Measurements from ENCODE around the gene C1QTNF6.

Gene C1QTNF6

GRCh38 chr22:37223965-37224551, 36.0 kb upstream of the C1QTNF6 start:
- no peak for DNase-seq

DNA sequence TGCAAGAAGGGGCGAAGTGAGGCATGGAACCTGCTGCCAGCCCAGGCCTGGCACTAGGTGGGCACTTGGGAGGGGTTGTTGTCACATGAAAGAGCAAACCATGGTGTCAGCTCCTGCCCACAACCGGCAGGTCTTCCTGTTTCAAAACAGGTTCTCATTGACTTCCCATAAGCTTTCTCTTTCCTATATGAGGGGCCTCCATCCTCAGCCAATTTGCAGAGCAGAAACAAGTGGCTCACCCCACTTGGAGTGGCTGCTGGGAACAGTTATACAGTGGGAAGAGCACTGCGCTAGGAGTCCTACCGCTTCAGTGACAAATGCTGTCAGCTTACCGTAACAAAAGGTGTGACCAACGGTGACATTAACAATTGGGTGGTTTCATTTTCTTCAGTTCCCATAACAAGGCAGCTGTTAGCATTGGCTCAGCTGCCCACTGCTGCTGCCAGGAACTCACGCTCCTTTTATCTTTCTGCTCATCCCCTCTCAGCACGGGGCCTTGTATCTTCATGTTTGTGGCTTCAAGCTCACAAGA, 34.5 kb upstream of the C1QTNF6 start:
- DNase-seq: no peak

DNA sequence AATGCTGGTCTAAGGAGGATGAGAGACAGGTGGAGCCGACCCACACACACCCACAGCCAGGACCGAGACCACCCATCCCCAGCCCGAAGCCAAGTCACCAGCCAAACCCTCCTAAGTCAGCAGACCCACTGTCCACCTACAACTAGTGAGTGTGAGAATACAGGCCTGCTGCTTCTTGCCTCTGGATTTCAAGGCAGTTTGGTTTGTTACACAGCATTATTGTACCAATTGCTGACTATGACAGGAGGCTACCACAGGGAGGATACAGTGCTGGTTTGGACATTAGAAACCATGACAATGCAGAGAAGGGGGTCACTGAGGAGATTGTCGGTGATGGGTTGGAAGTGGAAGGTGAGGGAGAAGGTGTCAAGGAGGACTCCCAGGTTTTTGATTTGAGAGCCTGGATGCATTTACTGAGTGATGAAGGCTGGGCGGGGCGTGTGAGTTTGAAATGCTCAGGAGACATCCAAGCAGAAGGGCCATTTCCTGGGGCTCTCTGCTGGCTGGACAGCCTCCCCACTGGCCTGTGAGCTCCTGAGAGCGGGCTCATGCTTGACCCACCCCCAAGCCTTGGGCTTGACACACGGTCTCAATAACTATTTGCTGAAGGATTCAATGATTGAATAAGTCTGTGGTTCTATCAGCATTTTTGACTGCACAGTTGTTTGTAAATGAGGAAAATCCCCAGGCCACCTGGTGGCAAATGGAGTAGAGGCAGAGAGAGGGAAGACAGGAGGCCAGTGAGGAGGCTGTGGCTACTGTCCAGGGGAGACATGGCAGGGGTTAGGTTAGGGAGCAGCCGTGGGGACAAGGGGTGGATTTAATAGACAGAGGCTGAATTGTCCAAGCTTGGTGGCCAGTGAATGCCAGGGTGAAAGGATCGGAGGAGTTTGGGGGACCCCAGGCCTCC, 33.6 kb upstream of the C1QTNF6 start:
- DNase-seq: no peak

GRCh38 chr22:37220543-37220981, 32.5 kb upstream of the C1QTNF6 start:
- DNase-seq: no peak

- no peak for DNase-seq
Observed at GRCh38 chr22:37219533-37219932, 31.5 kb upstream of the C1QTNF6 start.

- DNase-seq: no peak
Observed at GRCh38 chr22:37218771-37219411, 30.8 kb upstream of the C1QTNF6 start.

DNA sequence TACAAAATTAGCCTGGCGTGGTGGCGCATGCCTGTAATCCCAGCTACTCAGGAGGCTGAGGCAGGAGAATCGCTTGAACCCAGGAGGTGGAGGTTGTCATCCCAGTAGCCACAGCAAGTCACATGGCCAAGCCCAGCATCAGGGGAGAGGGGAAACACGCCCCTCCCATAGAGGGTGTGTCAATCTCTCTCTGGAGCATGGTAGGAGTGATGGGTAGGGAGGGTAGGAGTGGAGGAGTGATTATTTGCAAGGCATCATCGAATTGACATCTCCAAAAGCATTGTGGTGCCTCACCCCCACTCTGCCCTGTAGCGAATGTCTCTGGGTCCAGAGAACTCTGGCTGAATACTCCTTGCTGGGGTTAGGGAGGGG, 30.3 kb upstream of the C1QTNF6 start:
- no peak for DNase-seq

DNA sequence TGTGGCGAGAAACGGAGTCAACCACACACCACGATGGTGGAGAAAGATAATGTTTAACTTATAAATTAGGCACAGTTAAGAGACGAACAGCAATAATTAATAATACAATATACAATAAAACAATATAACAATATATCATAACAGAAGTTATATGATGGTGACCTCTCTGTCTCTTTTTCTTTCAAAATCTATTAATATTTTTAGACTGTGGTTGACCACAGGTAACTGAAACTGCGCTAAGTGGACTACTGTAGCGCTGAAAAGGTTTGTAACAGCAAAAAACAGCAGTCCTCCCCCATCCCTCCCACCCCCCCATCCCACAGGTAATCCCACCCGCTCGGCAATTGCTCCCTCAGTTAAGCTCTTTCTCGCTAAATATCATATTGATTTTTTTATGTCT, 27.8 kb upstream of the C1QTNF6 start:
- DNase-seq: no peak

DNA sequence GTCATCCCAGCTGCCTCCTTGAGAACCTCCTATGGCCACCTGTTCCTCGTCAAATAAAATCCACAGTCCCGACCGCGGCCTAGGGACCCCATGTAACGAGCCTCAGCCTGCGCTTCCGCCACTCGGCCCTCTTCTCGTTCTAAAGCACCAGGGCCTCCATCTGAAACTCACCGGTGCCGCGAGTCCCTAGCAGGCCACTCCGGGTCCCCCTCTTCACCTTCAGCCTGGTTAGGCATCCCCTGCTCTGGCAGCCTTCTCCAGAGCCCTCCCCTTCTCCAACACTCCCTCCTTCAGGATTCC, 26.6 kb upstream of the C1QTNF6 start:
- no peak for DNase-seq

GRCh38 chr22:37213941-37214730, 26.1 kb upstream of the C1QTNF6 start:
- no peak for DNase-seq

- no peak for DNase-seq
Observed at GRCh38 chr22:37213218-37213855, 25.3 kb upstream of the C1QTNF6 start.

GRCh38 chr22:37212174-37212906, 24.3 kb upstream of the C1QTNF6 start, which contains the start of gene SSTR3:
Gene SSTR3 (minus strand): TSS chr22:37212477. CDS start chr22:37207803, 4,674 bp downstream.
- no peak for DNase-seq

DNA sequence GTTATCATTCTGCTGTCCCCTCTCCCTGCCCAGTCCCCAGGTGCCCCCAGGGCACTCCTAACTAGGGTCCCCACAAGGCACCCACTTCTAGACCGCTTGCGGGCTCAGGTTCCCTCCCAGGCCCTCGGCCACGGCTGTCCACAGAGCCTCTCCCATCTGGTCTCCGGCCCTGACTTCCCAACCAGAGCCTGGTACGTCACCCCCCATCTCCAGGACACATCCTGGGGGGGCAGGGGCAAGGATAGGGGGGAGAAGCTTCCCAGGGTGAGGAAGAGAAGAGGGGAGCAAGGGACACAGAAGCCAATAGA, 23.8 kb upstream of the C1QTNF6 start:
- no peak for DNase-seq

- no peak for DNase-seq
Observed at GRCh38 chr22:37211075-37211865, 23.2 kb upstream of the C1QTNF6 start.

DNA sequence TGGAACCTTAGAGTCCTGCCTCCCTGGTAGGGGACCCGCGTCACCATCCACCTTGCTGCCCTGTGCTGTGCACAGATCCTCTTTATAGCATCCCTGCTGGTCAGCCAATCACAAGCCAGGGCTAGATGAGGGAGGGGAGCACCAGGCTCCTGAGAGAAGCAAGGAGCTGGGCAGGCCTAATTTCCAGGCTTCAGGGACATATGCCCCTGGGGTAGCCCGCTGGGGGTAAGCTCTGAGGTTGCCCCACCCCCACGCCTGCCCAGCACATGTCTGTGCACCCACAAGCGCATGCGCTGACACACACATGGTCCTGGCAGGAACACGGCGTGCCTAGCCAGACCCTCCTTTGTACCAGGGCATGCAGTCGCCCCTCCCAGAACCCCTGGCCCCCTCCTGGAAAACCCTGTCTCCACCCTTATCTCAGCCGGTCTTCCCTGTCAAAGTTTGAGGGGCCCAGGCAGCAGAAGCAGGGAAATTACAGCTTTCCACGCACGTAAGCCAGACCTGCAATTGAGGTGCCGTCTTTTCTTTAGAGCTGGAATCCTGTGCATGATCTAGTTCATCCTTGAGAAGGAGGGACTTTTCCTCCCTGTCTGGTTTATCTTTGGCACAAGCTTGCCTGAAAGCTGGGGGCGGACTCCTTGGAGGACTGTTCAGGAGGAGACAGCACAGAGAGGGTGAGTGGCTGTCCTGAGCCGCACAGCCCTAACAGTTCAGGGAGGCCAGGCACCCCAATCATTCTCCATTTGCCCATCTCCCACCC, 22.2 kb upstream of the C1QTNF6 start:
- DNase-seq: no peak

DNA sequence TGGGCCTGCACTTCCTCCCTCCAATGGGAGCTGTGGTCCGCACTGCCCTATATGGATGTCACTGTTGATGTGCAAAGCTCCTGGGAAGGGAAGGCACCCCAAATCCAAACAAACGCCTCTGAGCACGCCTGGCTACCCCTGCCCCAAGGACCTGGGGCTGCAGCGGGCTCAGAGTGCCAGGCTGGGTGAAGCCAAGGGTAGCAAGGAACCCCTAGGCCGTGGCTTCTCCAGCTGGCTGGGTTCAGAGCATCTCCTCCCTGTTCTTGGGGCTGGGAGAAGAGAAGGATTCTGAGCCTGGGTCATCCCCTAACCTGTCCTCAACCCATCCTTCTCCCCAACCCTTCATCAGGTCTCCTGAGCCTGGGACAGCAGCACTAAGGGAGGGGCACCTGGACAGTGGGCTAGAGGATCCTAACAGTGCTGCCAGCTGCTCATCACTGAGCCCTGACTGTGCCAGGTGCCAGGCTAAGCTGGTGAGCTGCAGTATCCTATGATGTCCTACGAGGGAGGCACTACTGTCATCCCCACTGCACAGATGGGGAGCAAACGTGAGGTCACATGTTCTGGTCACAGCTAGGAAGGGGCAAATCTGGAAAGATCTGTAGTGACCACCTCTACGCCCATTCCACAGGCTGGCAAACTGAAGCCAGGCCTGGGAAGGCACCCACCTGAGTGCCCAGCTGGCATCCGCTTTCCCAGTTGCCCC, 21.2 kb upstream of the C1QTNF6 start:
- DNase-seq: no peak

- DNase-seq: no peak
Observed at GRCh38 chr22:37208401-37209139, 20.5 kb upstream of the C1QTNF6 start.

- no peak for DNase-seq
Observed at GRCh38 chr22:37207981-37208380, 19.9 kb upstream of the C1QTNF6 start.
